ENCODE data around the gene HIPK3.
A peak's percentile ranks its signal among the peaks of the same experiment; 100 is the strongest.

The HIPK3 gene

GRCh38 chr11:33329705-33330329 is 72.6 kb downstream of the HIPK3 start (continued):
- TF ChIP-seq ZNF23 (tag by site-specific recombination; IDR thresholded peaks at IDR 0.05; ENCODE audit: borderline replicate concordance) (no peak), ZNF155 (tag by site-specific recombination; IDR thresholded peaks at IDR 0.05) (no peak), INSM2 (tag by site-specific recombination; IDR thresholded peaks at IDR 0.05) (no peak), ZNF660 (tag by site-specific recombination; IDR thresholded peaks at IDR 0.05) (peak; percentile 53), ZNF16 (tag by site-specific recombination; IDR thresholded peaks at IDR 0.05; ENCODE audit: low read depth) (no peak), ZSCAN16 (tag by site-specific recombination; IDR thresholded peaks at IDR 0.05) (no peak), ZBTB49 (tag by site-specific recombination; IDR thresholded peaks at IDR 0.05; ENCODE audit: low read depth) (no peak), ZNF280D (tag by site-specific recombination; IDR thresholded peaks at IDR 0.05) (no peak)
- TF ChIP-seq, protein P1, sequence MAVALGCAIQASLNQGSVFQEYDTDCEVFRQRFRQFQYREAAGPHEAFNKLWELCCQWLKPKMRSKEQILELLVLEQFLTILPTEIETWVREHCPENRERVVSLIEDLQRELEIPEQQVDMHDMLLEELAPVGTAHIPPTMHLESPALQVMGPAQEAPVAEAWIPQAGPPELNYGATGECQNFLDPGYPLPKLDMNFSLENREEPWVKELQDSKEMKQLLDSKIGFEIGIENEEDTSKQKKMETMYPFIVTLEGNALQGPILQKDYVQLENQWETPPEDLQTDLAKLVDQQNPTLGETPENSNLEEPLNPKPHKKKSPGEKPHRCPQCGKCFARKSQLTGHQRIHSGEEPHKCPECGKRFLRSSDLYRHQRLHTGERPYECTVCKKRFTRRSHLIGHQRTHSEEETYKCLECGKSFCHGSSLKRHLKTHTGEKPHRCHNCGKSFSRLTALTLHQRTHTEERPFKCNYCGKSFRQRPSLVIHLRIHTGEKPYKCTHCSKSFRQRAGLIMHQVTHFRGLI (tag by site-specific recombination; IDR thresholded peaks at IDR 0.05) = no peak

DNA sequence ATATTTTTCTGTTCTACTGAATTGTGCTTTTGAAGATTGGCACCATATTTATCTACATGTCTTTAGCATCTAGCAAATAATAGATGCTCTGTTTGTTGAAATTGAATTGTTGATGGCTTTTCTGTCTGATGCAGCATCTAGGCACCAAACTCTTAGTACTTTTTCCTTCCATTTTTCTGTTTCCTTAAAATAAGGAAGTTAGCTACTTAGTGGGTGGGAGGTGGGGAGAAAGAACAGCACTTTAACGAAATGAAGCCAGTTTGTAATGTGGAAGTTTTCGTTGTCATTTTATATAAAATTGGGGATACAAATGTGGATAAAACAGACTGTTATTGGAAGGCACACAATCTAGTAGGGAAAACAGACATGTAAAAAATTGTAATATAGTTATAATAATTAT is 76.6 kb downstream of the HIPK3 start:
- CTCF ChIA-PET = interaction anchor here (0.7 kb wide), 1 partner anchor 44 kb away, joined by 4 read pairs; no protein-coding TSS in a partner anchor
- Histone ChIP-seq H3K36me3 (ENCODE audit: control insufficient read depth in 2 of 2, insufficient read depth in 1 of 2, low read length in 2 of 2) (no peaks in the 10 kb centered on the region; a peak in 1 of 3 replicates), H3K4me1 (ENCODE audit: control insufficient read depth, insufficient read depth, low read length) (no peaks in the 10 kb centered on the region), H3K4me3 (ENCODE audit: low read depth, low read length) (no peak overlapping the region), H3K9me3 (ENCODE audit: control insufficient read depth, insufficient read depth, low read depth, low read length) (no peaks in the 10 kb centered on the region), H3K27ac (ENCODE audit: extremely low read depth, low read depth, low read length) (no peak overlapping the region)
- POLR2A ChIA-PET = no interaction called here
- TF ChIP-seq, protein P2, sequence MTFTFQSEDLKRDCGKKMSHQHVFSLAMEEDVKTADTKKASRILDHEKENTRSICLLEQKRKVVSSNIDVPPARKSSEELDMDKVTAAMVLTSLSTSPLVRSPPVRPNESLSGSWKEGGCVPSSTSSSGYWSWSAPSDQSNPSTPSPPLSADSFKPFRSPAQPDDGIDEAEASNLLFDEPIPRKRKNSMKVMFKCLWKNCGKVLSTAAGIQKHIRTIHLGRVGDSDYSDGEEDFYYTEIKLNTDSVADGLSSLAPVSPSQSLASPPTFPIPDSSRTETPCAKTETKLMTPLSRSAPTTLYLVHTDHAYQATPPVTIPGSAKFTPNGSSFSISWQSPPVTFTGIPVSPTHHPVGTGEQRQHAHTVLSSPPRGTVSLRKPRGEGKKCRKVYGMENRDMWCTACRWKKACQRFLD (tag by site-specific recombination; IDR thresholded peaks at IDR 0.05) = no peak
- TF ChIP-seq, protein P3, sequence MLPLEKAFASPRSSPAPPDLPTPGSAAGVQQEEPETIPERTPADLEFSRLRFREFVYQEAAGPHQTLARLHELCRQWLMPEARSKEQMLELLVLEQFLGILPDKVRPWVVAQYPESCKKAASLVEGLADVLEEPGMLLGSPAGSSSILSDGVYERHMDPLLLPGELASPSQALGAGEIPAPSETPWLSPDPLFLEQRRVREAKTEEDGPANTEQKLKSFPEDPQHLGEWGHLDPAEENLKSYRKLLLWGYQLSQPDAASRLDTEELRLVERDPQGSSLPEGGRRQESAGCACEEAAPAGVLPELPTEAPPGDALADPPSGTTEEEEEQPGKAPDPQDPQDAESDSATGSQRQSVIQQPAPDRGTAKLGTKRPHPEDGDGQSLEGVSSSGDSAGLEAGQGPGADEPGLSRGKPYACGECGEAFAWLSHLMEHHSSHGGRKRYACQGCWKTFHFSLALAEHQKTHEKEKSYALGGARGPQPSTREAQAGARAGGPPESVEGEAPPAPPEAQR (tag by site-specific recombination; IDR thresholded peaks at IDR 0.05) = no peak
- no peak for TF ChIP-seq EGR2 (tag by site-specific recombination; IDR thresholded peaks at IDR 0.05; ENCODE audit: low read depth)
- TF ChIP-seq IKZF3 (tag by site-specific recombination; IDR thresholded peaks at IDR 0.05) = no peak
- TF ChIP-seq, protein P4, sequence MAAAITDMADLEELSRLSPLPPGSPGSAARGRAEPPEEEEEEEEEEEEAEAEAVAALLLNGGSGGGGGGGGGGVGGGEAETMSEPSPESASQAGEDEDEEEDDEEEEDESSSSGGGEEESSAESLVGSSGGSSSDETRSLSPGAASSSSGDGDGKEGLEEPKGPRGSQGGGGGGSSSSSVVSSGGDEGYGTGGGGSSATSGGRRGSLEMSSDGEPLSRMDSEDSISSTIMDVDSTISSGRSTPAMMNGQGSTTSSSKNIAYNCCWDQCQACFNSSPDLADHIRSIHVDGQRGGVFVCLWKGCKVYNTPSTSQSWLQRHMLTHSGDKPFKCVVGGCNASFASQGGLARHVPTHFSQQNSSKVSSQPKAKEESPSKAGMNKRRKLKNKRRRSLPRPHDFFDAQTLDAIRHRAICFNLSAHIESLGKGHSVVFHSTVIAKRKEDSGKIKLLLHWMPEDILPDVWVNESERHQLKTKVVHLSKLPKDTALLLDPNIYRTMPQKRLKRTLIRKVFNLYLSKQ (tag by site-specific recombination; IDR thresholded peaks at IDR 0.05; ENCODE audit: borderline replicate concordance) = no peak
- no peak for TF ChIP-seq ZXDB (tag by site-specific recombination; IDR thresholded peaks at IDR 0.05)
- no peak for TF ChIP-seq KLF16 (tag by site-specific recombination; IDR thresholded peaks at IDR 0.05)
- no peak for TF ChIP-seq KLF10 (tag by site-specific recombination; IDR thresholded peaks at IDR 0.05)
- no peak for TF ChIP-seq MYNN (tag by site-specific recombination; IDR thresholded peaks at IDR 0.05; ENCODE audit: borderline replicate concordance)
- no peak for TF ChIP-seq ZEB2 (tag by site-specific recombination; IDR thresholded peaks at IDR 0.05)
